K562 (cell line): ENCODE data around the gene CCDC33. TPM values are rescaled to one million over a fixed set of nuclear protein-coding genes. Genes with fewer than 3 reads are reported as not detected.

Experiments
- ARHGAP35 ChIP-seq: fragments of 450-650 bp; IDR thresholded peaks from 2 replicates; pipeline ENCODE4 v1.6.1; 2018; ENCODE audit not compliant: partially characterized antibody
- ATF1 ChIP-seq, 2 experiments: fragments of 450-650 bp in 1 of 2; IDR thresholded peaks; 2 replicates each; pipeline ENCODE4 v1.6.1; 2016; ENCODE audit warnings: missing compliant biosample characterization in 1 of 2, missing genetic modification characterization in 1 of 2
- BMI1 ChIP-seq: fragments of 150-350 bp; IDR thresholded peaks from 2 replicates; pipeline ENCODE4 v1.6.1; 2014; ENCODE audit warnings: low read length
- CBX1 ChIP-seq: sonication (generic); IDR thresholded peaks from 2 replicates; pipeline ENCODE4 v1.6.1; 2016; ENCODE audit warnings: antibody characterized with exemption, low read depth, mild to moderate bottlenecking
- CC2D1A ChIP-seq: fragments of 450-650 bp; IDR thresholded peaks from 2 replicates; pipeline ENCODE4 v1.6.1; 2017; ENCODE audit warnings: mild to moderate bottlenecking
- DPF2 ChIP-seq: fragments of 450-650 bp; IDR thresholded peaks from 2 replicates; pipeline ENCODE4 v1.6.1; 2016
- HEY1 ChIP-seq: fragments of 250-450 bp; sonication (Bioruptor Pico); IDR thresholded peaks from 2 replicates; pipeline ENCODE4 v1.5.0; 2020; ENCODE audit warnings: mild to moderate bottlenecking, moderate library complexity, borderline replicate concordance
- L3MBTL2 ChIP-seq: fragments of 450-650 bp; IDR thresholded peaks from 2 replicates; pipeline ENCODE4 v1.6.1; 2016; ENCODE audit warnings: mild to moderate bottlenecking, moderate library complexity
- MECOM ChIP-seq: fragments of 250-450 bp; sonication (Bioruptor Pico); IDR thresholded peaks from 2 replicates; pipeline ENCODE4 v1.8.0; 2022; ENCODE audit warnings: inconsistent platforms
- POLR2H ChIP-seq: IDR thresholded peaks from 2 replicates; pipeline ENCODE4 v1.6.1; 2016; ENCODE audit warnings: missing genetic modification characterization, low read depth, mild to moderate bottlenecking, control low read depth, missing compliant biosample characterization, moderate library complexity
- RUNX1 ChIP-seq: sonication (generic); IDR thresholded peaks from 2 replicates; pipeline ENCODE4 v1.6.1; 2016; ENCODE audit warnings: antibody characterized with exemption, low read depth
- U2AF2 ChIP-seq: fragments of 200-400 bp; formaldehyde crosslinking; optimal IDR thresholded peaks from 2 replicates; pipeline ENCODE3; 2017; ENCODE audit warnings: low read depth, mild to moderate bottlenecking, low read length
- ZBTB26 ChIP-seq: fragments of 450-650 bp; formaldehyde crosslinking; IDR thresholded peaks from 2 replicates; pipeline ENCODE4 v1.4.0; 2022; ENCODE audit warnings: missing genetic modification characterization
- ZNF76 ChIP-seq: fragments of 250-450 bp; sonication (Bioruptor Pico); IDR thresholded peaks from 2 replicates; pipeline ENCODE4 v1.4.0; 2020; ENCODE audit warnings: mild to moderate bottlenecking, moderate library complexity, borderline replicate concordance
- polyA plus RNA-seq, 8 experiments: library from polyadenylated mRNA; depleted of rRNA in 4 of 8; stranded (reverse) in 5 of 8; unstranded in 3 of 8; fragments of >200 nt; fragmentation: Nextera tagmentation in 2 of 8; fragmentation: Illumina TruSeq in 1 of 8; extraction: Ambion mirVana in 2 of 8; extraction: Trizol in 1 of 8; gene quantifications; 2 replicates each; pipeline versions ENCODE4 v1.2.1 to v1.2.3, GENCODE V29; 2011 to 2014; ENCODE audit warnings: inconsistent platforms in 1 of 8, missing spikeins in 1 of 8
- total RNA-seq, 7 experiments: library from RNA; depleted of rRNA in 6 of 7; stranded (reverse); fragments of >200 nt in 6 of 7; fragmentation: Illumina TruSeq in 2 of 7; extraction: Trizol in 2 of 7; gene quantifications; 2 replicates each; pipeline versions ENCODE4 v1.2.1 to v1.2.3, GENCODE V29; 2011 to 2021; ENCODE audit warnings: low replicate concordance in 1 of 7
- TF ChIP-seq, protein P1 (sequence below): fragments of 250-450 bp; sonication (Bioruptor Pico); IDR thresholded peaks from 2 replicates; pipeline ENCODE4 v1.4.0; 2020; ENCODE audit warnings: mild to moderate bottlenecking, moderate library complexity
- TF ChIP-seq, protein P2 (sequence below): sonication (generic); formaldehyde crosslinking; IDR thresholded peaks from 2 replicates; pipeline ENCODE4 v1.8.0; 2022; ENCODE audit warnings: mild to moderate bottlenecking, low read depth, missing genetic modification reagents
- TF ChIP-seq, protein P3 (sequence below): fragments of 450-650 bp; IDR thresholded peaks from one replicate; pipeline ENCODE4 v1.6.1; 2018; ENCODE audit warnings: mild to moderate bottlenecking, moderate library complexity; ENCODE audit not compliant: partially characterized antibody
- TF ChIP-seq, protein P4 (sequence below): fragments of 450-650 bp; IDR thresholded peaks from 2 replicates; pipeline ENCODE4 v1.6.1; 2018; ENCODE audit warnings: mild to moderate bottlenecking, low read depth; ENCODE audit not compliant: partially characterized antibody

Gene CCDC33
- total and polyA plus RNA-seq, 9 of the 15 experiments (the other 6 are each of a cell fraction or from before 2014, with no cell fraction given), result 0.08 to 1.1 (median 0.15) TPM; not detected in 4

GRCh38 chr15:74373731-74374647, 137.9 kb downstream of the CCDC33 start (continued):
- TF ChIP-seq, protein P1, sequence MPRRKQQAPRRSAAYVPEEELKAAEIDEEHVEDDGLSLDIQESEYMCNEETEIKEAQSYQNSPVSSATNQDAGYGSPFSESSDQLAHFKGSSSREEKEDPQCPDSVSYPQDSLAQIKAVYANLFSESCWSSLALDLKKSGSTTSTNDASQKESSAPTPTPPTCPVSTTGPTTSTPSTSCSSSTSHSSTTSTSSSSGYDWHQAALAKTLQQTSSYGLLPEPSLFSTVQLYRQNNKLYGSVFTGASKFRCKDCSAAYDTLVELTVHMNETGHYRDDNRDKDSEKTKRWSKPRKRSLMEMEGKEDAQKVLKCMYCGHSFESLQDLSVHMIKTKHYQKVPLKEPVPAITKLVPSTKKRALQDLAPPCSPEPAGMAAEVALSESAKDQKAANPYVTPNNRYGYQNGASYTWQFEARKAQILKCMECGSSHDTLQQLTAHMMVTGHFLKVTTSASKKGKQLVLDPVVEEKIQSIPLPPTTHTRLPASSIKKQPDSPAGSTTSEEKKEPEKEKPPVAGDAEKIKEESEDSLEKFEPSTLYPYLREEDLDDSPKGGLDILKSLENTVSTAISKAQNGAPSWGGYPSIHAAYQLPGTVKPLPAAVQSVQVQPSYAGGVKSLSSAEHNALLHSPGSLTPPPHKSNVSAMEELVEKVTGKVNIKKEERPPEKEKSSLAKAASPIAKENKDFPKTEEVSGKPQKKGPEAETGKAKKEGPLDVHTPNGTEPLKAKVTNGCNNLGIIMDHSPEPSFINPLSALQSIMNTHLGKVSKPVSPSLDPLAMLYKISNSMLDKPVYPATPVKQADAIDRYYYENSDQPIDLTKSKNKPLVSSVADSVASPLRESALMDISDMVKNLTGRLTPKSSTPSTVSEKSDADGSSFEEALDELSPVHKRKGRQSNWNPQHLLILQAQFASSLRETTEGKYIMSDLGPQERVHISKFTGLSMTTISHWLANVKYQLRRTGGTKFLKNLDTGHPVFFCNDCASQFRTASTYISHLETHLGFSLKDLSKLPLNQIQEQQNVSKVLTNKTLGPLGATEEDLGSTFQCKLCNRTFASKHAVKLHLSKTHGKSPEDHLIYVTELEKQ (CRISPR knock-in tag), result no peak
- TF ChIP-seq U2AF2 (no peak), ATF1 (CRISPR knock-in tag; IDR thresholded peaks at IDR 0.05) (no peak), ATF1 (tag; IDR thresholded peaks at IDR 0.05) (no peak; the same call in 1 of the 2 replicates), BMI1 (no peak), MECOM (CRISPR knock-in tag) (no peak), CC2D1A (peak; percentile 78), L3MBTL2 (peak; percentile 96), CBX1 (no peak), RUNX1 (no peak), DPF2 (no peak), HEY1 (no peak), POLR2H (tag) (no peak), ARHGAP35 (no peak), ZNF76 (CRISPR knock-in tag) (no peak), ZBTB26 (CRISPR knock-in tag) (no peak)
- TF ChIP-seq, protein P2, sequence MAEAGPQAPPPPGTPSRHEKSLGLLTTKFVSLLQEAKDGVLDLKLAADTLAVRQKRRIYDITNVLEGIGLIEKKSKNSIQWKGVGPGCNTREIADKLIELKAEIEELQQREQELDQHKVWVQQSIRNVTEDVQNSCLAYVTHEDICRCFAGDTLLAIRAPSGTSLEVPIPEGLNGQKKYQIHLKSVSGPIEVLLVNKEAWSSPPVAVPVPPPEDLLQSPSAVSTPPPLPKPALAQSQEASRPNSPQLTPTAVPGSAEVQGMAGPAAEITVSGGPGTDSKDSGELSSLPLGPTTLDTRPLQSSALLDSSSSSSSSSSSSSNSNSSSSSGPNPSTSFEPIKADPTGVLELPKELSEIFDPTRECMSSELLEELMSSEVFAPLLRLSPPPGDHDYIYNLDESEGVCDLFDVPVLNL (CRISPR knock-in tag), result no peak
- TF ChIP-seq, protein P3, sequence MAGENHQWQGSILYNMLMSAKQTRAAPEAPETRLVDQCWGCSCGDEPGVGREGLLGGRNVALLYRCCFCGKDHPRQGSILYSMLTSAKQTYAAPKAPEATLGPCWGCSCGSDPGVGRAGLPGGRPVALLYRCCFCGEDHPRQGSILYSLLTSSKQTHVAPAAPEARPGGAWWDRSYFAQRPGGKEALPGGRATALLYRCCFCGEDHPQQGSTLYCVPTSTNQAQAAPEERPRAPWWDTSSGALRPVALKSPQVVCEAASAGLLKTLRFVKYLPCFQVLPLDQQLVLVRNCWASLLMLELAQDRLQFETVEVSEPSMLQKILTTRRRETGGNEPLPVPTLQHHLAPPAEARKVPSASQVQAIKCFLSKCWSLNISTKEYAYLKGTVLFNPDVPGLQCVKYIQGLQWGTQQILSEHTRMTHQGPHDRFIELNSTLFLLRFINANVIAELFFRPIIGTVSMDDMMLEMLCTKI, result no peak
- TF ChIP-seq, protein P4, sequence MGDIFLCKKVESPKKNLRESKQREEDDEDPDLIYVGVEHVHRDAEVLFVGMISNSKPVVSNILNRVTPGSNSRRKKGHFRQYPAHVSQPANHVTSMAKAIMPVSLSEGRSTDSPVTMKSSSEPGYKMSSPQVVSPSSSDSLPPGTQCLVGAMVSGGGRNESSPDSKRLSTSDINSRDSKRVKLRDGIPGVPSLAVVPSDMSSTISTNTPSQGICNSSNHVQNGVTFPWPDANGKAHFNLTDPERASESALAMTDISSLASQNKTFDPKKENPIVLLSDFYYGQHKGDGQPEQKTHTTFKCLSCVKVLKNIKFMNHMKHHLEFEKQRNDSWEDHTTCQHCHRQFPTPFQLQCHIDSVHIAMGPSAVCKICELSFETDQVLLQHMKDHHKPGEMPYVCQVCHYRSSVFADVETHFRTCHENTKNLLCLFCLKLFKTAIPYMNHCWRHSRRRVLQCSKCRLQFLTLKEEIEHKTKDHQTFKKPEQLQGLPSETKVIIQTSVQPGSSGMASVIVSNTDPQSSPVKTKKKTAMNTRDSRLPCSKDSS, result no peak
